CD8-positive, alpha-beta memory T cell (primary cell): ENCODE measurements around the gene POLR2B. TPM values are rescaled to one million over a fixed set of nuclear protein-coding genes. Genes with fewer than 3 reads are reported as not detected.

ENCODE experiments used
- CTCF ChIA-PET: fragments of 350-600 bp; sonication (Branson Sonifier 250); formaldehyde crosslinking; loops from one replicate; lab custom pipeline; 2021; ENCODE audit warnings: antibody characterized with exemption; lab: Charles Lee
- POLR2A ChIA-PET: fragments of 350-600 bp; sonication (Branson Sonifier 250); formaldehyde crosslinking; loops from one replicate; lab custom pipeline; 2021; ENCODE audit warnings: antibody characterized with exemption; lab: Charles Lee
- DNase-seq, 5 donors: peaks; one replicate each; pipeline versions ENCODE4 v3.0.0 to v3.0.0-alpha.2; 2020 to 2022; ENCODE audit warnings: mixed read lengths in 1 of 5
- H3K27ac ChIP-seq: one replicate; pipeline ENCODE4 v1.7.0; 2013; ENCODE audit warnings: low read depth, mild to moderate bottlenecking, low read length, moderate library complexity
- H3K27me3 ChIP-seq: 2 replicates; pipeline ENCODE4 v1.7.0; 2013; ENCODE audit warnings: low read length, mild to moderate bottlenecking; ENCODE audit not compliant: insufficient read depth, poor library complexity, severe bottlenecking
- H3K36me3 ChIP-seq: 2 replicates; pipeline ENCODE4 v1.7.0; 2013; ENCODE audit warnings: mild to moderate bottlenecking, low read length, moderate library complexity; ENCODE audit not compliant: insufficient read depth
- H3K4me1 ChIP-seq: 2 replicates; pipeline ENCODE4 v1.7.0; 2013; ENCODE audit warnings: mild to moderate bottlenecking, low read length, moderate library complexity; ENCODE audit not compliant: insufficient read depth
- H3K4me3 ChIP-seq: 2 replicates; pipeline ENCODE4 v1.7.0; 2013; ENCODE audit warnings: mild to moderate bottlenecking, low read length
- H3K9me3 ChIP-seq: 2 replicates; pipeline ENCODE4 v1.7.0; 2013; ENCODE audit warnings: mild to moderate bottlenecking, low read length
- H3K27ac Mint-ChIP-seq, 8 donors: one replicate each; pipeline ENCODE4 v1.8.0; 2020 to 2021; ENCODE audit warnings: mixed read lengths in 8 of 8, mild to moderate bottlenecking in 6 of 8, inconsistent platforms in 3 of 8, moderate library complexity in 3 of 8
- H3K27me3 Mint-ChIP-seq, 2 donors: one replicate each; pipeline ENCODE4 v1.8.0; 2020 to 2021; ENCODE audit warnings: mixed read lengths in 2 of 2, mild to moderate bottlenecking in 1 of 2, moderate library complexity in 1 of 2
- H3K36me3 Mint-ChIP-seq, 3 donors: one replicate each; pipeline ENCODE4 v1.8.0; 2020 to 2021; ENCODE audit warnings: mixed read lengths in 3 of 3, inconsistent platforms in 1 of 3, mild to moderate bottlenecking in 1 of 3
- H3K4me1 Mint-ChIP-seq, 3 donors: one replicate each; pipeline ENCODE4 v1.8.0; 2020 to 2021; ENCODE audit warnings: mixed read lengths in 3 of 3, inconsistent platforms in 1 of 3, mild to moderate bottlenecking in 1 of 3
- H3K4me3 Mint-ChIP-seq, 7 donors: one replicate each; pipeline ENCODE4 v1.8.0; 2020 to 2021; ENCODE audit warnings: mixed read lengths in 7 of 7, mild to moderate bottlenecking in 6 of 7, moderate library complexity in 4 of 7, inconsistent platforms in 2 of 7
- H3K9me3 Mint-ChIP-seq, 5 donors: one replicate each; pipeline ENCODE4 v1.8.0; 2020 to 2022; ENCODE audit warnings: mixed read lengths in 5 of 5, mild to moderate bottlenecking in 3 of 5, moderate library complexity in 2 of 5, inconsistent platforms in 1 of 5
- polyA plus RNA-seq: library from polyadenylated mRNA; unstranded; fragments of 300-500 nt; fragmentation: Illumina TruSeq; gene quantifications from one replicate; pipeline ENCODE4 v1.2.3, GENCODE V29; 2021
- total RNA-seq, 2 experiments: library from RNA; stranded (reverse); gene quantifications; one replicate each; pipeline ENCODE4 v1.2.3, GENCODE V29; 2021

The POLR2B gene
- total and polyA plus RNA-seq, 3 experiments from 2014 or later = 61.0 to 129 (median 122) TPM

- DNase-seq = no peak
- Mint-ChIP-seq H3K9me3 (no peaks in the 10 kb centered on the region), H3K4me3 (no peak overlapping the region), H3K27ac (peak overlapping the region in 1 of 8 donors; percentile 30), H3K36me3 (no peaks in the 10 kb centered on the region), H3K4me1 (no peaks in the 10 kb centered on the region), H3K27me3 (peaks cover 11 to 17% of the 10 kb centered on the region in 2 donors)
- Histone ChIP-seq H3K27me3 (no peaks in the 10 kb centered on the region), H3K4me3 (no peak overlapping the region), H3K4me1 (no peaks in the 10 kb centered on the region), H3K36me3 (no peaks in the 10 kb centered on the region), H3K9me3 (no peaks in the 10 kb centered on the region), H3K27ac (no peak overlapping the region)
- ChIA-PET POLR2A (no interaction called here), CTCF (no interaction called here)
Measured at GRCh38 chr4:57065730-57066482, 87.2 kb downstream of the POLR2B start.

GRCh38 chr4:57068237-57068981 lies 89.7 kb downstream of the POLR2B start:
- Histone ChIP-seq H3K36me3 (no peaks in the 10 kb centered on the region), H3K9me3 (no peaks in the 10 kb centered on the region), H3K27me3 (no peaks in the 10 kb centered on the region), H3K4me3 (no peak overlapping the region), H3K27ac (no peak overlapping the region), H3K4me1 (no peaks in the 10 kb centered on the region)
- POLR2A ChIA-PET = no interaction called here
- no peaks in the 10 kb centered on the region for H3K36me3 Mint-ChIP-seq
- DNase-seq = no peak
- no peaks in the 10 kb centered on the region for H3K4me1 Mint-ChIP-seq
- H3K4me3 Mint-ChIP-seq = no peak overlapping the region
- H3K27me3 Mint-ChIP-seq = peaks cover 9 to 13% of the 10 kb centered on the region in 2 donors
- H3K27ac Mint-ChIP-seq = no peak overlapping the region
- CTCF ChIA-PET = no interaction called here
- no peaks in the 10 kb centered on the region for H3K9me3 Mint-ChIP-seq

- H3K36me3 Mint-ChIP-seq = no peaks in the 10 kb centered on the region
- DNase-seq = no peak
- Histone ChIP-seq H3K27ac (no peak overlapping the region), H3K36me3 (no peaks in the 10 kb centered on the region), H3K9me3 (no peaks in the 10 kb centered on the region), H3K4me1 (no peaks in the 10 kb centered on the region), H3K27me3 (no peaks in the 10 kb centered on the region), H3K4me3 (no peak overlapping the region)
- POLR2A ChIA-PET = no interaction called here
- peaks cover 5 to 16% of the 10 kb centered on the region in 2 donors for H3K27me3 Mint-ChIP-seq
- no peak overlapping the region for H3K4me3 Mint-ChIP-seq
- H3K4me1 Mint-ChIP-seq = no peaks in the 10 kb centered on the region
- no peak overlapping the region for H3K27ac Mint-ChIP-seq
- no peaks in the 10 kb centered on the region for H3K9me3 Mint-ChIP-seq
- CTCF ChIA-PET = no interaction called here
Measured at GRCh38 chr4:57070461-57070860, 91.8 kb downstream of the POLR2B start.

- Mint-ChIP-seq H3K4me1 (no peaks in the 10 kb centered on the region), H3K4me3 (no peak overlapping the region), H3K27ac (no peak overlapping the region), H3K27me3 (peaks cover 5 to 23% of the 10 kb centered on the region in 2 donors), H3K36me3 (no peaks in the 10 kb centered on the region), H3K9me3 (no peaks in the 10 kb centered on the region)
- ChIA-PET POLR2A (no interaction called here), CTCF (no interaction called here)
- no peaks in the 10 kb centered on the region for H3K4me1 ChIP-seq
- no peak for DNase-seq
- no peak overlapping the region for H3K4me3 ChIP-seq
- H3K9me3 ChIP-seq = no peaks in the 10 kb centered on the region
- no peaks in the 10 kb centered on the region for H3K27me3 ChIP-seq
- H3K36me3 ChIP-seq = no peaks in the 10 kb centered on the region
- no peak overlapping the region for H3K27ac ChIP-seq
Measured at GRCh38 chr4:57071326-57071725, 92.6 kb downstream of the POLR2B start.

- POLR2A ChIA-PET = no interaction called here
Measured at GRCh38 chr4:57073559-57073958, 94.9 kb downstream of the POLR2B start.

GRCh38 chr4:57074744-57075143 lies 96.0 kb downstream of the POLR2B start:
- Histone ChIP-seq H3K27me3 (peaks cover 5% of the 10 kb centered on the region), H3K27ac (no peak overlapping the region), H3K4me3 (no peak overlapping the region), H3K36me3 (no peaks in the 10 kb centered on the region), H3K9me3 (no peaks in the 10 kb centered on the region), H3K4me1 (no peaks in the 10 kb centered on the region)
- Mint-ChIP-seq H3K4me1 (no peaks in the 10 kb centered on the region), H3K27me3 (peaks cover 0 to 38% of the 10 kb centered on the region in 2 donors), H3K4me3 (no peak overlapping the region), H3K9me3 (no peaks in the 10 kb centered on the region), H3K36me3 (no peaks in the 10 kb centered on the region), H3K27ac (no peak overlapping the region)
- ChIA-PET POLR2A (no interaction called here), CTCF (no interaction called here)
- no peak for DNase-seq

More at GRCh38 chr4:57073559-57073958, 94.9 kb downstream of the POLR2B start:
- no peak overlapping the region for H3K27ac ChIP-seq
- H3K36me3 ChIP-seq = no peaks in the 10 kb centered on the region
- no peak overlapping the region for H3K4me3 ChIP-seq
- Mint-ChIP-seq H3K27ac (no peak overlapping the region), H3K4me1 (no peaks in the 10 kb centered on the region), H3K27me3 (peaks cover 0 to 34% of the 10 kb centered on the region in 2 donors), H3K4me3 (no peak overlapping the region), H3K36me3 (no peaks in the 10 kb centered on the region), H3K9me3 (no peaks in the 10 kb centered on the region)
- no peaks in the 10 kb centered on the region for H3K4me1 ChIP-seq
- no peaks in the 10 kb centered on the region for H3K9me3 ChIP-seq
- CTCF ChIA-PET = no interaction called here
- H3K27me3 ChIP-seq = no peaks in the 10 kb centered on the region
- DNase-seq = no peak

GRCh38 chr4:57075367-57075766 lies 96.7 kb downstream of the POLR2B start:
- Mint-ChIP-seq H3K27me3 (peaks cover 0 to 43% of the 10 kb centered on the region in 2 donors), H3K9me3 (no peaks in the 10 kb centered on the region), H3K36me3 (no peaks in the 10 kb centered on the region), H3K4me3 (no peak overlapping the region), H3K27ac (no peak overlapping the region), H3K4me1 (no peaks in the 10 kb centered on the region)
- Histone ChIP-seq H3K27me3 (peaks cover 5% of the 10 kb centered on the region), H3K4me1 (no peaks in the 10 kb centered on the region), H3K27ac (no peak overlapping the region), H3K36me3 (no peaks in the 10 kb centered on the region), H3K9me3 (no peaks in the 10 kb centered on the region), H3K4me3 (no peak overlapping the region)
- POLR2A ChIA-PET = no interaction called here
- CTCF ChIA-PET = no interaction called here
- no peak for DNase-seq

- Histone ChIP-seq H3K27ac (no peak overlapping the region), H3K9me3 (no peaks in the 10 kb centered on the region), H3K27me3 (peaks cover 5% of the 10 kb centered on the region), H3K36me3 (no peaks in the 10 kb centered on the region), H3K4me1 (no peaks in the 10 kb centered on the region), H3K4me3 (no peak overlapping the region)
- ChIA-PET POLR2A (no interaction called here), CTCF (no interaction called here)
- no peak overlapping the region for H3K27ac Mint-ChIP-seq
- no peak for DNase-seq
- H3K4me3 Mint-ChIP-seq = no peak overlapping the region
- H3K9me3 Mint-ChIP-seq = no peaks in the 10 kb centered on the region
- no peaks in the 10 kb centered on the region for H3K36me3 Mint-ChIP-seq
- H3K27me3 Mint-ChIP-seq = peaks cover 0 to 52% of the 10 kb centered on the region in 2 donors
- H3K4me1 Mint-ChIP-seq = no peaks in the 10 kb centered on the region
Measured at GRCh38 chr4:57076646-57077045, 98.0 kb downstream of the POLR2B start.
